LHCN-M2 (cell line): ENCODE results near the gene NDUFS2. TPM values are rescaled to one million over a fixed set of nuclear protein-coding genes. Genes with fewer than 3 reads are reported as not detected.
A peak's percentile ranks its signal among the peaks of the same experiment; 100 is the strongest.
"Not testable (repeated sequence)": the region's sequence is repeated elsewhere in the genome, so short reads cannot be mapped to it uniquely, and the experiment has no call there.

Source experiments
- DNase-seq: peaks from one replicate; pipeline ENCODE4 v3.0.0-alpha.2; 2012; ENCODE audit warnings: low read depth
- total RNA-seq: library from RNA; depleted of rRNA; stranded (reverse); fragments of >200 nt; gene quantifications from 2 replicates; pipeline ENCODE4 v1.2.3, GENCODE V29; 2014

NDUFS2 gene
- total RNA-seq, 1 experiment from 2014 or later: 115 TPM

- no peak for DNase-seq
Measured at GRCh38 chr1:161218301-161219077, 16.3 kb downstream of the NDUFS2 start.

- no peak for DNase-seq
Measured at GRCh38 chr1:161219078-161219892, 17.1 kb downstream of the NDUFS2 start.

GRCh38 chr1:161220002-161220401 is 17.8 kb downstream of the NDUFS2 start:
- DNase-seq: no peak

- DNase-seq: no peak
Measured at GRCh38 chr1:161222175-161223019, 20.2 kb downstream of the NDUFS2 start.

- no peak for DNase-seq
Measured at GRCh38 chr1:161223805-161224694, 21.9 kb downstream of the NDUFS2 start.

- DNase-seq: not testable (repeated sequence)
Measured at GRCh38 chr1:161224695-161225087, 22.5 kb downstream of the NDUFS2 start.

GRCh38 chr1:161225178-161225533 is 23.0 kb downstream of the NDUFS2 start:
- peak; percentile 18 for DNase-seq

GRCh38 chr1:161225534-161226319 is 23.6 kb downstream of the NDUFS2 start, which contains the start of gene TOMM40L:
Gene TOMM40L, plus strand, starts transcription at chr1:161226060. Its CDS starts 430 bp downstream, at chr1:161226490.
- DNase-seq: peak; percentile 100

- DNase-seq: no peak
Measured at GRCh38 chr1:161226320-161226711, 24.1 kb downstream of the NDUFS2 start.

- no peak for DNase-seq
Measured at GRCh38 chr1:161226759-161227158, 24.6 kb downstream of the NDUFS2 start.

- peak; percentile 67 for DNase-seq
Measured at GRCh38 chr1:161227196-161227871, 25.2 kb downstream of the NDUFS2 start.

- no peak for DNase-seq
Measured at GRCh38 chr1:161228032-161228431, 25.9 kb downstream of the NDUFS2 start.

- no peak for DNase-seq
Measured at GRCh38 chr1:161229896-161230295, 27.7 kb downstream of the NDUFS2 start.

- no peak for DNase-seq
Measured at GRCh38 chr1:161230762-161231161, 28.6 kb downstream of the NDUFS2 start.

GRCh38 chr1:161233102-161233501 is 30.9 kb downstream of the NDUFS2 start:
- no peak for DNase-seq

- no peak for DNase-seq
Measured at GRCh38 chr1:161235957-161236775, 34.0 kb downstream of the NDUFS2 start.

GRCh38 chr1:161238039-161238473 is 35.9 kb downstream of the NDUFS2 start, which contains the start of gene NR1I3:
Gene NR1I3, minus strand, starts transcription at chr1:161238203. Its CDS starts 1,638 bp downstream, at chr1:161236565.
- DNase-seq: no peak

GRCh38 chr1:161241682-161242081 is 39.5 kb downstream of the NDUFS2 start:
- no peak for DNase-seq
